K562 (cell line): ENCODE results near the gene VPS26A. TPM values are rescaled to one million over a fixed set of nuclear protein-coding genes. Genes with fewer than 3 reads are reported as not detected.

Experiments
- ATAC-seq: fragments of 200-7000 bp; cut with Tn5 transposase; 3 replicates; pipeline ENCODE4 v1.9.1; 2020; ENCODE audit warnings: moderate library complexity
- BruUV-seq: library from RNA; stranded (reverse); fragments of 400-500 nt; replicated peaks from 2 replicates; lab custom pipeline; 2021; lab: Mats Ljungman, UMichigan
- CTCF ChIA-PET: fragments of 300-600 bp; formaldehyde crosslinking; extraction: SDS; loops from one replicate; lab custom pipeline; 2021; ENCODE audit warnings: low intra/inter-chr PET ratio; lab: Yijun Ruan, JAX
- POLR2A ChIA-PET: fragments of 300-600, 350-650 bp; sonication (Branson Sonifier 250); formaldehyde crosslinking; extraction: SDS; loops from one replicate; lab custom pipeline; 2021; ENCODE audit warnings: antibody characterized with exemption, inconsistent platforms; lab: Yijun Ruan, JAX
- DNase-seq, 4 experiments: peaks; one replicate each; pipeline versions ENCODE4 v3.0.0 to v3.0.0-alpha.2; 2011 to 2018; ENCODE audit warnings: low spot score in 3 of 4, mixed read lengths in 3 of 4; ENCODE audit errors: extremely low read depth in 1 of 4
- FAIRE-seq: peaks from 2 replicates; lab custom pipeline; 2011; peaks lifted over from hg19 to GRCh38; lab: Jason Lieb, UNC
- H2AFZ ChIP-seq: 2 replicates; pipeline ENCODE4 v1.6.0; 2011; ENCODE audit warnings: low read depth, low read length, control low read depth, inconsistent platforms
- H3K27ac ChIP-seq: fragments of 200-600 bp; 3 replicates; pipeline ENCODE4 v1.8.0; 2011; ENCODE audit warnings: low read depth, mild to moderate bottlenecking, control low read depth, inconsistent platforms, low read length, moderate library complexity, mixed read lengths; ENCODE audit errors: extremely low read depth
- H3K27me3 ChIP-seq, 2 experiments: fragments of 300-600 bp in 1 of 2; 2 replicates in 1 of 2; 3 replicates in 1 of 2; pipeline versions ENCODE4 v1.6.0 to v1.8.0; 2011; ENCODE audit warnings: inconsistent platforms in 2 of 2, low read length in 2 of 2, mild to moderate bottlenecking in 1 of 2, mixed read lengths in 1 of 2, moderate library complexity in 1 of 2; ENCODE audit not compliant: control insufficient read depth in 2 of 2, insufficient read depth in 2 of 2
- H3K36me3 ChIP-seq: fragments of 300-600 bp; 3 replicates; pipeline ENCODE4 v1.8.0; 2011; ENCODE audit warnings: mild to moderate bottlenecking, low read length, inconsistent platforms; ENCODE audit not compliant: control insufficient read depth, insufficient read depth
- H3K4me1 ChIP-seq, 2 experiments: fragments of 200-600 bp in 1 of 2; replicated peaks in 1 of 2; 2 replicates in 1 of 2; 3 replicates in 1 of 2; pipeline versions ENCODE4 v1.5.1 to v1.8.0; 2011; ENCODE audit warnings: inconsistent platforms in 2 of 2, low read length in 2 of 2, mild to moderate bottlenecking in 1 of 2, mixed read lengths in 1 of 2, moderate library complexity in 1 of 2; ENCODE audit not compliant: control insufficient read depth in 2 of 2, insufficient read depth in 2 of 2
- H3K4me2 ChIP-seq: 2 replicates; pipeline ENCODE4 v1.6.1; 2011; ENCODE audit warnings: low read length, control low read depth, inconsistent platforms, mixed read lengths; ENCODE audit not compliant: insufficient read depth
- H3K4me3 ChIP-seq: fragments of 200-600 bp; sonication (generic), shearing (Covaris generic); 2 replicates; pipeline ENCODE4 v1.5.1; 2016; ENCODE audit warnings: control low read depth, inconsistent platforms
- H3K79me2 ChIP-seq: fragments of 200-600 bp; 3 replicates; pipeline ENCODE4 v1.8.0; 2011; ENCODE audit warnings: low read length, inconsistent platforms; ENCODE audit not compliant: control insufficient read depth, insufficient read depth
- H3K9ac ChIP-seq, 2 experiments: 2 replicates each; pipeline versions ENCODE4 v1.6.0 to v1.6.1; 2011; ENCODE audit warnings: low read depth in 2 of 2, low read length in 2 of 2, control low read depth in 1 of 2, inconsistent platforms in 1 of 2, mild to moderate bottlenecking in 1 of 2, mixed read lengths in 1 of 2; ENCODE audit not compliant: insufficient read depth in 1 of 2
- H3K9me1 ChIP-seq: one replicate; pipeline ENCODE4 v1.6.0; 2011; ENCODE audit warnings: inconsistent platforms, mild to moderate bottlenecking, low read length, moderate library complexity; ENCODE audit not compliant: control insufficient read depth, insufficient read depth
- H3K9me3 ChIP-seq: replicated peaks from 2 replicates; pipeline ENCODE4 v1.5.1; 2011; ENCODE audit warnings: low read depth, low read length, inconsistent platforms; ENCODE audit not compliant: control insufficient read depth, insufficient read depth
- H4K20me1 ChIP-seq: replicated peaks from 2 replicates; pipeline ENCODE4 v1.6.1; 2011; ENCODE audit warnings: low read length, inconsistent platforms, mixed read lengths; ENCODE audit not compliant: control insufficient read depth, insufficient read depth
- BCOR ChIP-seq: fragments of 450-650 bp; IDR thresholded peaks from 2 replicates; pipeline ENCODE4 v1.6.1; 2016
- CBX1 ChIP-seq: sonication (generic); IDR thresholded peaks from 2 replicates; pipeline ENCODE4 v1.6.1; 2016; ENCODE audit warnings: antibody characterized with exemption, low read depth, mild to moderate bottlenecking
- CLOCK ChIP-seq: fragments of 250-450 bp; sonication (Bioruptor Pico); IDR thresholded peaks from 2 replicates; pipeline ENCODE4 v1.4.0; 2020; ENCODE audit warnings: mild to moderate bottlenecking, moderate library complexity, borderline replicate concordance
- CREB1 ChIP-seq, 2 experiments: sonication (generic) in 1 of 2; formaldehyde crosslinking in 1 of 2; IDR thresholded peaks; 2 replicates each; pipeline versions ENCODE4 v1.6.1 to v1.8.0; 2012 to 2022; ENCODE audit warnings: inconsistent platforms in 1 of 2, mild to moderate bottlenecking in 1 of 2, missing genetic modification reagents in 1 of 2, moderate library complexity in 1 of 2
- EGR1 ChIP-seq: fragments of 450-650 bp; conservative IDR thresholded peaks from 2 replicates; pipeline ENCODE4 v1.6.1; 2017; ENCODE audit warnings: mild to moderate bottlenecking
- FOSL1 ChIP-seq: fragments of 200-800 bp; sonication (Bioruptor generic); conservative IDR thresholded peaks from 2 replicates; pipeline ENCODE4 v1.6.1; 2016; ENCODE audit warnings: missing genetic modification characterization, missing compliant biosample characterization
- JUND ChIP-seq, 2 experiments: IDR thresholded peaks; 2 replicates in 1 of 2; 3 replicates in 1 of 2; pipeline ENCODE4 v1.6.1; 2011; ENCODE audit warnings: borderline replicate concordance in 2 of 2, low read depth in 2 of 2, low read length in 2 of 2, improper control_type of control experiment in 1 of 2, missing biosample characterization in 1 of 2, missing genetic modification characterization in 1 of 2, missing genetic modification reagents in 1 of 2
- LCOR ChIP-seq: sonication (generic); formaldehyde crosslinking; IDR thresholded peaks from 2 replicates; pipeline ENCODE4 v1.8.0; 2022; ENCODE audit warnings: mild to moderate bottlenecking, missing genetic modification reagents
- NCOA6 ChIP-seq: fragments of 450-650 bp; IDR thresholded peaks from 2 replicates; pipeline ENCODE4 v1.6.1; 2017; ENCODE audit warnings: mild to moderate bottlenecking
- POLR3G ChIP-seq: IDR thresholded peaks from 2 replicates; pipeline ENCODE4 v1.6.1; 2011; ENCODE audit not compliant: insufficient read length, insufficient replicate concordance; ENCODE audit errors: extremely low read depth
- RBM25 ChIP-seq: fragments of 200-400 bp; formaldehyde crosslinking; IDR thresholded peaks from 2 replicates; pipeline ENCODE4 v1.6.1; 2018; ENCODE audit warnings: low read length, low read depth, moderate library complexity; ENCODE audit not compliant: severe bottlenecking
- SPI1 ChIP-seq: IDR thresholded peaks from 2 replicates; pipeline ENCODE4 v1.6.1; 2011; ENCODE audit warnings: low read depth, low read length, control low read depth, borderline replicate concordance
- VEZF1 ChIP-seq: fragments of 200-800 bp; sonication (Bioruptor generic); IDR thresholded peaks from 2 replicates; pipeline ENCODE4 v1.6.1; 2017; ENCODE audit warnings: missing genetic modification characterization, missing compliant biosample characterization
- XRCC4 ChIP-seq: IDR thresholded peaks from one replicate; pipeline ENCODE4 v1.6.1; 2011; ENCODE audit not compliant: insufficient read depth, insufficient read length; ENCODE audit errors: extremely low read depth
- YY1 ChIP-seq, 3 experiments: IDR thresholded peaks; 2 replicates each; pipeline ENCODE4 v1.6.1; 2011; ENCODE audit warnings: low read length in 2 of 3, mild to moderate bottlenecking in 2 of 3, moderate library complexity in 2 of 3, borderline replicate concordance in 1 of 3, control low read depth in 1 of 3, low read depth in 1 of 3; ENCODE audit not compliant: insufficient read depth in 3 of 3, insufficient replicate concordance in 2 of 3, control insufficient read depth in 1 of 3, insufficient read length in 1 of 3; ENCODE audit errors: extremely low read depth in 1 of 3
- ZNF121 ChIP-seq: sonication (generic); formaldehyde crosslinking; conservative IDR thresholded peaks from 2 replicates; pipeline ENCODE4 v1.8.0; 2022; ENCODE audit warnings: missing genetic modification reagents
- ZNF384 ChIP-seq: IDR thresholded peaks from 2 replicates; pipeline ENCODE4 v1.6.1; 2012; ENCODE audit warnings: low read depth, low read length, improper control_type of control experiment
- WGBS: fragments of 100-300 bp; shearing (Covaris generic); methylation state at CpG from one replicate; pipeline ENCODE4 v1.1.6; 2016; ENCODE audit warnings: low coverage, mixed read lengths; ENCODE audit not compliant: insufficient coverage; ENCODE audit errors: missing lambda C conversion rate; 5-methylcytosine and 5-hydroxymethylcytosine counted together
- in situ Hi-C: fragments of 300-500 bp; cut with MboI; formaldehyde crosslinking; loops from 4 replicates; pipeline ENCODE4 v1.15.0; 2018; ENCODE audit warnings: inconsistent platforms, mixed read lengths
- intact Hi-C: fragments of 100-400 bp; cut with micrococcal nuclease; formaldehyde crosslinking; loops from 2 replicates; pipeline ENCODE4 v1.14.2; 2022
- polyA plus RNA-seq, 8 experiments: library from polyadenylated mRNA; depleted of rRNA in 4 of 8; stranded (reverse) in 5 of 8; unstranded in 3 of 8; fragments of >200 nt; fragmentation: Nextera tagmentation in 2 of 8; fragmentation: Illumina TruSeq in 1 of 8; extraction: Ambion mirVana in 2 of 8; extraction: Trizol in 1 of 8; gene quantifications; 2 replicates each; pipeline versions ENCODE4 v1.2.1 to v1.2.3, GENCODE V29; 2011 to 2014; ENCODE audit warnings: inconsistent platforms in 1 of 8, missing spikeins in 1 of 8
- total RNA-seq, 7 experiments: library from RNA; depleted of rRNA in 6 of 7; stranded (reverse); fragments of >200 nt in 6 of 7; fragmentation: Illumina TruSeq in 2 of 7; extraction: Trizol in 2 of 7; gene quantifications; 2 replicates each; pipeline versions ENCODE4 v1.2.1 to v1.2.3, GENCODE V29; 2011 to 2021; ENCODE audit warnings: low replicate concordance in 1 of 7

Gene VPS26A
- total and polyA plus RNA-seq, 9 of the 15 experiments (the other 6 are each of a cell fraction or from before 2014, with no cell fraction given), result 47.1 to 137 (median 69.3) TPM

- WGBS, result 36% methylated on average over 6 of the region's 6 CpGs
- Histone ChIP-seq H3K4me2 (no peak overlapping the region), H3K4me1 (peaks cover 0 to 4% of the 10 kb centered on the region in 2 experiments; a peak in 2 of 5 replicates), H3K79me2 (peaks cover 17% of the 10 kb centered on the region; the same call in 2 of the 3 replicates), H3K27me3 (no peaks in the 10 kb centered on the region), H4K20me1 (no peaks in the 10 kb centered on the region; the same call in 1 of the 2 replicates), H3K36me3 (peaks cover 64% of the 10 kb centered on the region), H2AFZ (no peak overlapping the region), H3K4me3 (no peak overlapping the region), H3K27ac (no peak overlapping the region), H3K9me3 (no peaks in the 10 kb centered on the region), H3K9ac (no peak overlapping the region), H3K9me1 (peaks cover 4% of the 10 kb centered on the region)
- CTCF ChIA-PET, result no interaction called here
- DNase-seq, result peak in 1 of 4 experiments; percentile 54
- ATAC-seq, result peak; percentile 41
- in situ Hi-C loops (no loop called here), intact Hi-C loops (no loop called here)
- POLR2A ChIA-PET, result interaction anchor here (0.6 to 1.9 kb wide), 9 partner anchors 11 to 291 kb away, joined by 3 to 6 read pairs (median 3); partner anchors contain the start of gene SRGN
- no TSS peak for BruUV-seq
- no peak for FAIRE-seq
- TF ChIP-seq RBM25, result peak; percentile 76
- peak; percentile 81 for TF ChIP-seq ZNF384
- 0 out of 2 replicates have a peak, but pooled peaks have one; percentile 26 for TF ChIP-seq EGR1
- no peak for TF ChIP-seq SPI1
- TF ChIP-seq VEZF1, result peak; percentile 45
- no peak for TF ChIP-seq CREB1 (IDR thresholded peaks at IDR 0.05)
- no peak for TF ChIP-seq CREB1 (CRISPR knock-in tag; IDR thresholded peaks at IDR 0.05)
- no peak for TF ChIP-seq XRCC4
- TF ChIP-seq CLOCK (CRISPR knock-in tag), result no peak
- peak; percentile 100 for TF ChIP-seq ZNF121 (CRISPR knock-in tag)
- peak; percentile 81 for TF ChIP-seq JUND (IDR thresholded peaks at IDR 0.05; ENCODE audit: borderline replicate concordance, low read depth, low read length)
- peak; percentile 51; the same call in 1 of the 3 replicates for TF ChIP-seq JUND (tag; IDR thresholded peaks at IDR 0.05; ENCODE audit: borderline replicate concordance, low read depth, low read length)
- peak; percentile 92 for TF ChIP-seq FOSL1 (tag)
- no peak for TF ChIP-seq NCOA6
- 0 out of 2 replicates have a peak, but pooled peaks have one; percentile 35 for TF ChIP-seq CBX1
- TF ChIP-seq POLR3G, result no peak
- TF ChIP-seq BCOR, result peak; percentile 67; the same call in 1 of the 2 replicates
- peak in 1 of 3 experiments; percentile 63 for TF ChIP-seq YY1 (IDR thresholded peaks at IDR 0.05; ENCODE audit: borderline replicate concordance in 1 of 3, control insufficient read depth in 1 of 3, extremely low read depth in 1 of 3, insufficient read depth in 3 of 3, insufficient read length in 1 of 3, insufficient replicate concordance in 2 of 3, low read depth in 1 of 3, low read length in 2 of 3)
- 0 out of 2 replicates have a peak, but pooled peaks have one; percentile 47 for TF ChIP-seq LCOR (CRISPR knock-in tag)
Observed at GRCh38 chr10:69101451-69102095, 22.4 kb upstream of the VPS26A start.
